Thymus (tissue), 11 donors: ENCODE results near the gene ADD3. TPM values are rescaled to one million over a fixed set of nuclear protein-coding genes. Genes with fewer than 3 reads are reported as not detected.

Source experiments
- DNase-seq, 9 donors: peaks; one replicate each; pipeline ENCODE4 v3.0.0-alpha.2; 2013; ENCODE audit warnings: low spot score in 9 of 9, low read depth in 6 of 9, missing footprints in 1 of 9
- H3K27ac ChIP-seq, 2 donors: one replicate each; pipeline ENCODE4 v1.5.1; 2013; ENCODE audit warnings: control low read depth in 1 of 2, low read depth in 1 of 2, low read length in 1 of 2, mild to moderate bottlenecking in 1 of 2, moderate library complexity in 1 of 2
- H3K27me3 ChIP-seq, 2 donors: one replicate each; pipeline ENCODE4 v1.5.1; 2013; ENCODE audit warnings: low read length in 1 of 2; ENCODE audit not compliant: control insufficient read depth in 2 of 2, insufficient read depth in 1 of 2
- H3K36me3 ChIP-seq, 2 donors: one replicate each; pipeline ENCODE4 v1.5.1; 2013; ENCODE audit warnings: low read length in 1 of 2, mild to moderate bottlenecking in 1 of 2, moderate library complexity in 1 of 2; ENCODE audit not compliant: control insufficient read depth in 2 of 2, insufficient read depth in 2 of 2
- H3K4me1 ChIP-seq, 2 donors: one replicate each; pipeline ENCODE4 v1.5.1; 2013; ENCODE audit warnings: low read length in 2 of 2; ENCODE audit not compliant: control insufficient read depth in 2 of 2, insufficient read depth in 2 of 2
- H3K4me3 ChIP-seq, 2 donors: one replicate each; pipeline ENCODE4 v1.5.1; 2013; ENCODE audit warnings: low read length in 2 of 2, control low read depth in 1 of 2, mild to moderate bottlenecking in 1 of 2
- H3K9me3 ChIP-seq, 2 donors: one replicate each; pipeline ENCODE4 v1.5.1; 2013; ENCODE audit warnings: low read length in 1 of 2, mild to moderate bottlenecking in 1 of 2; ENCODE audit not compliant: control insufficient read depth in 2 of 2, insufficient read depth in 1 of 2
- WGBS: extraction: QIAGEN DNeasy Blood & Tissue Kit; methylation state at CpG from one replicate; pipeline ENCODE4 v1.1.7; 2013; 5-methylcytosine and 5-hydroxymethylcytosine counted together
- polyA plus RNA-seq: library from polyadenylated mRNA; stranded (reverse); fragments of 200-250 nt; gene quantifications from one replicate; pipeline ENCODE4 v1.2.3, GENCODE V29; 2013
- total RNA-seq: library from RNA; stranded (reverse); fragments of 120-200 nt; gene quantifications from one replicate; pipeline ENCODE4 v1.2.4, GENCODE V29; 2013
- donor health status: healthy.

ADD3 gene
- total and polyA plus RNA-seq, 2 donors: 112 to 217 TPM

DNA sequence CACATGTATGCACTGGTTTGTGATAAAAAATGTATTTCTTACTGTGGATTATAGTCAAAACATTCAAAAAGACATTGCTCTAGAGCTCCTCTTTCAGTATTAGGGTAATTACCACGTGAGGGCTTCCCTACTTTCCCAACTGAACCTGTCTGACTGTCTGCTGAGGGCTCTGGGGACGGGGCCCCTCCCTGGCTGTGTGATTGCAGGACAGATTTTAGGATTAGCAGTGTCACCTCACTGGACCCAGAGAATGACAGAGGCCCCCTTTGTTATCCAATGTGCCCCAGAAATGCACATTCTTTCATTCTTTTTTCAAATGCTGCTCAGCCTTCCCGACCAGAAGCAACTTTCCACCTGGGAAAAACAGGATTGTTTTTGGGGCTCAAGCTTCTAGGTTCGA is 156.1 kb downstream of the ADD3 start:
- WGBS: 65% methylated on average over 4 of the region's 4 CpGs
- Histone ChIP-seq H3K4me3 (no peak overlapping the region), H3K9me3 (no peaks in the 10 kb centered on the region), H3K4me1 (no peaks in the 10 kb centered on the region), H3K27ac (no peak overlapping the region), H3K36me3 (no peaks in the 10 kb centered on the region), H3K27me3 (peaks cover 21 to 78% of the 10 kb centered on the region in 2 donors)
- no peak for DNase-seq

DNA sequence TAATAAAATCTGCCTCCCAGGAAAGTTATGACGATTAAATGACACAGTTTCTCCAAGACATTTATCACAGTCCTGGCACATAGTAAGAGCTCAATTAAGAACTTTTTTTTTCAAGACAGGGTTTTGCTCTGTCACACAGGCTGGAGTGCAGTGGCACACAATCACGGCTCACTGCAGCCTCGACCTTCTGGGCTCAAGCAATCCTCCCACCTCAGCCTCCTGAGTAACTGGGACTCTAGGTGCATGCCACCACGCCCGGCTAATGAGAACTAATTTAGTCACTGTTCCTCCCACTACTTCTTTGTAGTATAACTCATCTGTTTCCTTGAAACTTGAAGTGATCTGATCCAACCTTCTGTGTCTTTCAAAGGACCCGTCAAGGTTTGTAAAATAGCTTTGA is 157.5 kb downstream of the ADD3 start:
- no peak for DNase-seq
- Histone ChIP-seq H3K36me3 (no peaks in the 10 kb centered on the region), H3K4me1 (no peaks in the 10 kb centered on the region), H3K27ac (no peak overlapping the region), H3K9me3 (no peaks in the 10 kb centered on the region), H3K27me3 (peaks cover 28 to 82% of the 10 kb centered on the region in 2 donors), H3K4me3 (no peak overlapping the region)
- 86% methylated on average over 6 of the region's 6 CpGs for WGBS

DNA sequence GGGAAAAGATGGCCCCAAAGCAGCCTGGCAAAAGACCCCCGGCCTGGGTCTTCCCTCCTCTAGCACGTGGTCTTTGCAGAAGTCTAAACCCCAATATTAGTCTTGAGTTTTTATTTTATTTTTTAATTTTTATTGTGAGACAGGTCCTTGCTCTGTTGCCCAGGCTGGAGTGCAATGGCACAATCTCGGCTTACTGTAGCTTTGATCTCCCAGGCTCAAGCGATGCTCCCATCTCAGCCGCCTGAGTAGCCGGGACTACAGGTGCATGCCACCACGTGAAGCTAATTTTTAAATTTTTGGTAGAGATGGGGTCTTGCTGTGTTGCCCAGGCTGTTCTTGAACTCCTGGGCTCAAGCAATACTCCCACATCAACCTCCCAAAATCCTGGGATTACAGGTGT is 159.4 kb downstream of the ADD3 start:
- DNase-seq: no peak

DNA sequence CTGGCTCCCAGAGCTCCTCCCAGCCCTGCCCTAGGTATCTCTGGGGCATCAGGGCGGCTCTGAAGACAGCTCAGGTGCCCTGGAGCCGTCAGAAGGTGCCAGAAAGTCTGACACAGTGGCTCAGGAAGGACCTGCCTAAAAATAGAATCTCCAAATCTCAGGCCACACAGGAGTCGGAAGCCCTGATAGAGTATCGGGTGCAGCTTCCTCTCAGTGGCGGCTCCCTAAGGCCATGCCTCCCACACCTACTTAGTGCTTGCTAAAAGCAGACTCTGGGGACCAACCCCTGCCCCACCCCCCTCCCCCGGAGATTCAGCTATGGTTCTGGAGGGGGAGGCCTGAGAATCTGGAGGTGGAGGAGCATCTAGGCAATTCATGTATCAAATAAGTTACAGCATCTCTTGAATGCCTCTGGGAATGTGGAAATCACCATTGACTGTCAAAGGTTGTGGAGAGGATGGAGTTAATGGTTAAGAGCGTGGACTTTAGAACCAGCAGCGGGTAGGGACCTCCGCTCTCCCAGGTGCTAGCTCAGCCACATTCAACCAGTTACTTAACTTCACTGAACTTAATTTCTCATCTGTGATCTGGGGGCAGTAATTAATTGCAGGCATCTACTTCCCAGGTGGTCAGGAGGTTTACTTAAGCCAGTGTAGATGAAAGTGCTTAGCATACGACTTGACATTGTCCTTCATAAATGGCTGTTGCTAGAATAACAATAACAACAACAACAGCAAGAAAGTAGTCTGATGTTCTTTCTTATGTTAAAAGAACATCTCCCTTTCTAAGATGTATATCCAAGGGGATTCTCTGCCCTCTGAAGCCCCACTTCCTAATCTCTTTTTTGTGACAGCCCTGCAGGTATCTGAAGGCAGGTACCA is 161.1 kb downstream of the ADD3 start:
- H3K27ac ChIP-seq: no peak overlapping the region
- DNase-seq: no peak

More for the DNA sequence above, 159.4 kb downstream of the ADD3 start:
- Histone ChIP-seq H3K4me1 (no peaks in the 10 kb centered on the region), H3K27ac (no peak overlapping the region), H3K4me3 (no peak overlapping the region), H3K27me3 (peaks cover 42 to 93% of the 10 kb centered on the region in 2 donors), H3K36me3 (no peaks in the 10 kb centered on the region), H3K9me3 (peaks cover 0 to 1% of the 10 kb centered on the region in 2 donors)
- 92% methylated on average over 7 of the region's 7 CpGs for WGBS

DNA sequence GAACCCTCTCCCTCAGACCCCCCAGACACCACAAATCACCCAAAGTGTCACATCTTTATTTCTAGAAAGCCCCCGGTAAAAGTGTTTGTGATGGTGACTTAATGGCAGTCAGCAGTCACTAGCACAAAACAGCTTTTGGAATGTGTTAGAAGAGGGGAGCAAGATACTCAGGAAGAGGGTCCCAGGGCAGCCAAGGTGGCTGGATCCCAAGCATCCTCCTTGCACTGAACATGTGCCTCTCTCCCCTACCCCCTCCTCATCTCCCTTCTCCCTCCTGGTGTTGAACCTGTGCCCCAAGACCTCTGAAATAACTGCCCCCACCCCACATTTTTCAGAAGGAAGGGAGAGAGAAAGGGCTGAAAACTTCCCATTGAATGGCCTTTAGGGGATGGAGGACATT is 161.8 kb downstream of the ADD3 start:
- Histone ChIP-seq H3K36me3 (no peaks in the 10 kb centered on the region), H3K4me3 (no peak overlapping the region), H3K27me3 (peaks cover 42 to 81% of the 10 kb centered on the region in 2 donors), H3K27ac (no peak overlapping the region), H3K4me1 (no peaks in the 10 kb centered on the region), H3K9me3 (peaks cover 0 to 1% of the 10 kb centered on the region in 2 donors)
- 8% methylated on average over 1 of the region's 1 CpG for WGBS
- DNase-seq: no peak

More for the DNA sequence above, 161.1 kb downstream of the ADD3 start:
- Histone ChIP-seq H3K36me3 (no peaks in the 10 kb centered on the region), H3K4me1 (no peaks in the 10 kb centered on the region), H3K9me3 (peaks cover 0 to 1% of the 10 kb centered on the region in 2 donors), H3K27me3 (peaks cover 42 to 85% of the 10 kb centered on the region in 2 donors), H3K4me3 (no peak overlapping the region)
- 3% methylated on average over 10 of the region's 10 CpGs for WGBS

DNA sequence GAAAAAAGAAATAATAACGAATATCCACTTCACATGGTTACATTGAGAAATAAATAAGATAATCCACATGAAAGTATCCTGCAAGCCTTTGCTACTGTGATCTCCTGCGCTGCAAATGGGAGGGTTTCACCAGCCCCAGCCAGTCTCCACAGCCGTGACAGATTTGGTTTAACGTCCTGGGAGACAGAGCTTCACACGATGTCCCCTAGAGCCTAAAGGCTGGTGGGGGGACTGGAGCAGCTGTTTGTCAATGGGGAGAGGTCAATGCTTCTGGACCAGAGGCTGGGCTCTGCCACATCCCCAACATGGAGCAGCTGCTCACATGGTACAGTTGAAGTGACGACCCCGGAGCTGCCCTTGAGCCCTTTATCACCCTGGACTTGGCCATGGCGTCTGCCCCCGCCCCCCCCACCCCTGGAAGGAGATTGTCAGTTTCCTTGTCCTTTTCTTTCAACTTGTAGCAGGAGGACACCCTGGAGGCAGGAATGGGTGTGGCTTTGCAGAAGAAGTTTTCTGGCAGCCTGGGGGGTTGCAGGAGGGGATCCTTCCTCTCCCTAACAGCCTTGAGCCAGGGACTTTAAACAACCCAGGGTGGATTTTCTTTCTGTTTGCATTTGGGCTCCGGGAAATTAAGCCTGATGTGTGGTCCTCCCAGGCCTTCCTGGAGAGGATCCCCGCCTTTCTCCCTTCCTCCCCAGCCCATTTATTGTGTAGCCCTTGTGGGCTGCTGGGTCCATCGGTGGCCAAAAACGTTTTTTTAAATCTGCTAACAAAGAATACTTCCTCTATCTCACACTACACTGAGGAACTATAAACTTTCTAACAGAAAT is 162.6 kb downstream of the ADD3 start:
- Histone ChIP-seq H3K36me3 (no peaks in the 10 kb centered on the region), H3K4me3 (no peak overlapping the region), H3K9me3 (peaks cover 0 to 1% of the 10 kb centered on the region in 2 donors), H3K27ac (no peak overlapping the region), H3K27me3 (peaks cover 42 to 79% of the 10 kb centered on the region in 2 donors), H3K4me1 (no peaks in the 10 kb centered on the region)
- DNase-seq: no peak
- 8% methylated on average over 13 of the region's 13 CpGs for WGBS

DNA sequence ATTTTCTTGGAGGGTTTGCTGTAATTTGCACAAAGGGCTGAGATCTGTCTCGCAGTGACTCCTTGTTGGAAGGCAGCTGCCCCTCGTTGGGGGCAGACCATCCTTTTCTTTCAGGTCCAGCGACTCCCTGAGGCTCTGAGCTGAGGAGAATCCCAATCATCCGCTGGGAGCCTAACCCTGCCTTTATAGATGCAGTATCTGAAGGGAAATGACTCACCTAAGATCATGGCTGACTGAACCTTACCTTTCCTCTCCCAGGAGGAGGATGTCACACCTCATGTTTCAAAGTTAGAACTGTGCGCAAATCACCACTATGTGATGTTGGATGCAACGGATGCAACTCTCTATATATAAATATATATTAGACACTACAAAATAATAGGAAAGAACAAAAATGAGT is 163.2 kb downstream of the ADD3 start:
- Histone ChIP-seq H3K9me3 (peaks cover 0 to 1% of the 10 kb centered on the region in 2 donors), H3K27ac (no peak overlapping the region), H3K36me3 (no peaks in the 10 kb centered on the region), H3K4me1 (peaks cover 0 to 3% of the 10 kb centered on the region in 2 donors), H3K27me3 (peaks cover 38 to 79% of the 10 kb centered on the region in 2 donors), H3K4me3 (no peak overlapping the region)
- DNase-seq: no peak
- 48% methylated on average over 6 of the region's 6 CpGs for WGBS

DNA sequence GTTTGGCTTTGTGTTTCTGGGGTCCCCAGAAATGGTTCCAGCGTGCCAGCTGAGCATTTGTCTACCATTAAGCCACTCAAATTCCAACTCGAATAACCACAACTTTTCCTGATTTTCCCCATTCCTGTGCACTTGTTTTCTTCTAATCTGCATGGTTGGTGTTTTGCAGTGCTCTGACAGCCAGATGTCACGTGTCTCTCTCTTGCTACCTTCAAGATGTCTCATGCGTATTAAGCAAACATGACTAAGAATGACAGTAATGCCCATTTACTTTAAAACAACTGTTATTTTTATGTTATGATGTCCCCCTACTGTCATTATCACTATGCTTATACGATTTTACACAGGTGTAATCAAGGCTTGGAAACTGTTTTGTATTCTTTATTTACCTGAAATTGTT is 164.4 kb downstream of the ADD3 start:
- Histone ChIP-seq H3K9me3 (peaks cover 0 to 1% of the 10 kb centered on the region in 2 donors), H3K36me3 (no peaks in the 10 kb centered on the region), H3K4me1 (peaks cover 0 to 6% of the 10 kb centered on the region in 2 donors), H3K27ac (no peak overlapping the region), H3K4me3 (no peak overlapping the region), H3K27me3 (peaks cover 36 to 77% of the 10 kb centered on the region in 2 donors)
- 88% methylated on average over 5 of the region's 5 CpGs for WGBS
- no peak for DNase-seq

DNA sequence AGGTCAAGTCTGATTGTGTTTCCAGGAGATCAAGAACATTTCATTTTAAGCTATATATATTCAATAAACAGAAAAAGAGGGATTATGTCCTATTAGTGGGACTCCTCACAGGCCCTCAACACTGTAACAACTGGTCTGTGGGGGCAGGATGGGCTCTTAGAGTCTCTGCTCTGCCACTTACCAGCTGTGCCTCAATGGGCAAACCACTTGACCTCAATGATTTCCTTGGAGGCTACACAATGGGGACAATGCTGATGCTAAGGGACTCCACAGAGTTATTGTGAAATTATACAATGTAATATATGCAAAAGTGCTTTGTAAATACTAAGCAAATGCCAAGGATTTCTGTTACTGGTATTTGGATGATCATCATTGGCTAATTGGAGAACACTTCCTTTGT is 166.4 kb downstream of the ADD3 start:
- Histone ChIP-seq H3K4me1 (peaks cover 0 to 6% of the 10 kb centered on the region in 2 donors), H3K36me3 (no peaks in the 10 kb centered on the region), H3K9me3 (peaks cover 0 to 1% of the 10 kb centered on the region in 2 donors), H3K27ac (no peak overlapping the region), H3K4me3 (no peak overlapping the region), H3K27me3 (peaks cover 22 to 66% of the 10 kb centered on the region in 2 donors)
- no peak for DNase-seq
